GM19463 (cell line): Measurements from ENCODE around the gene KLC4.

Experiments
- ATAC-seq: cut with Tn5 transposase; IDR thresholded peaks from one replicate; pipeline ENCODE4 v1.9.1; 2021; ENCODE audit warnings: mild to moderate bottlenecking, moderate library complexity; ENCODE audit not compliant: unreplicated experiment

The KLC4 gene

DNA sequence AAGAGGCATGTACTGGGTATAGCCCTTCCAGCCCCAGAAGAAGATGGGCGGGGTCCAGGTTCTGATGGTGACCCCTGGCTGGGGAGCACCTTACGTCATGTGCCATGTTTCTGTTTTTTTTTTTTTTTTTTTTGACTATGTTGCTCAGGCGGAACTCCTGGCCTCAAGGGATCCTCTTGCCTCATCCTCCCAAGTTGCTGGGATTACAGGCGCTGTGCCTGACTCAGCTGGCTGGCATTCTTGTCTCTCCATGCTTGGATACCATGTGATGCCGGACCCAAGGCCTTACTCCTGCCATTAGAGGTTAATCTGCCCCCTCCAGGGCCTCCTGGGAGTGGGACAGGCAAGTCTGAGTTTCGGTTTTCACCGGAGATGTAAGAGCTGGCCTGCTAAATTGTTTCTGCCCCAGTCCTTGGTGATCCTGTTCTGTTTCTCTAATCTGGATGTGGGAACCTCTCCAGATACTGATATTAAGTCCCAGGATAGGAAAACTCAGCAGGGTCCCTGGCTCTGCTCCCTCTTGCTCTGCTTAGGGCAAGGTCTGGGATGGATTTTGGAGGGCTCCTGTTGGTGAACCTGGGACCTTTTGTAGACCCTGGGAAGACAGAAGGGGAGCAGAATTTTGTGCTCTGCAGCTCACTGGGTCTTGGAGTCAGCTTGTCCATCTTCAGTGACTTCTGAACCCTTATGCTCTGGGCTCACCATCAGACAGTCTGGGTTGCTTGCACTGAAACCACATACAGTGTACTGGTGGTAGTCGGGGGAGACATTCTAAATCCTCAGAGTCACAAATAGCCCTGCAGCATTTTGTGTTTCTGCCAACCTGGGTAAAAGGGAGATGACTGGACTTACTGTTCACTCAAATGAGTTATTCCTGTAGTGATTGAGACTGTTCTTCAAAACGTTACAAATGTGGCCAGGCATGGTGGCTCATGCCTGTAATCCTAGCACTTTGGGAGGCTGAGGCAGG, 61.8 kb downstream of the KLC4 start:
- no peak for ATAC-seq

DNA sequence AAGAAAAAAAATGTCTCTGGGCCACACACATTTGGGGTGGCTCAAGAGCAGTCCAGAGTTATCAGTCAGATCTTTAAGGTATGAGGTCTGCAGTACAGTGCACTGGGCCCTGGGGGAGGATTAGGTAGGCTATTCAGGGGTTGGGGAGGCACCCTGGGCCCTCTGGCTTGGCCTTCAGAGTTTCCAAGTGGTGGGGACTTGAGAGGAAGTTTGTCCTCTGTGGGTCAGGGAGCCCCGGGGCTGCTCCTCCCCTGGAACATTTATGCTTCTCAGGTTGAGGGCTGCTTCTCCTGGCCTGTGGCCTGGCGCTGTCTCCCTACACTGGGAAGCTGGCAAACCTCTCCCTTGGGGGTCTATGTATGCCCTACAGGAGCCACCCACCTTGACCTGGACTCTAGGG, 62.7 kb downstream of the KLC4 start:
- ATAC-seq = no peak

DNA sequence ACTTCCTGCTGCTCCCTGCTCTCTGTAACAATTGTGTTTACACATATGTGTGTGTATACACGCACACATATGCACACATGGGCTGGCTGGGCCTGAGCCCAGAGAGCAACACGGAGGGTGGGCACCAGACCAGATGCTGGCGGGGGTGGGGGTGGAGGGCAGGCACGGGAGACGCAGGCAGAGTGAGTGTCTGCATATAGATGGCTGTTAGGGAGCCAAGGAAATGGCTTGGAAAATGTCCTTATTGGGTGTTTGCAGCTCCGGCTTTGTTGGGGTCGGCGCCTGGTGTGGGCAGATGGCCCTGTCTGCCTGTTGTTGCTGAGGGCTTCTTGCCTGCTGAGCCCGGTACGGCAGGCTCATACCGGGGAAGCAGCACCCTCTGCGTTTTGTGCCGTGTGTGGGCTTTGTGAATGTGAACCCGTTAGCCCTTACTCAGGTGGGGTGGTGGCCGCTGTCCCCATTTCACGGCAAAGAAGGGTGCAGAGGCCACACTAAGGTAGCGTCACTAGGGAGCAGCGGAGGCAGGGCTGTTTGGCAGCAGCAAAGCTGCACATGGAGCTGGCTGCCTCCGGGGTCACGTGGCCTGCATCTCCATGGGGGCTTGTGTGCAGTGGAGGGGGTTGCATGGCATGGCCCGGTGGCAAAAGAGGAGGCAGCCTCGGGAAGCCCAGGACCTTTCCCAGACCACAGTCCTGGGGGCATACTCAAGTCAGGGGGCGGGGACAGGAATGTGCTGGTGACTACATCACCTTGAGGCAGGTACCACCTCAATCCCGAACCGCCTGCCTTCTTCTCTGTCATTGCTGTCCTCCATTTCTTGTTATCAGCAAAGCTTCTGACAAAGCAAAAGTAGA, 64.3 kb downstream of the KLC4 start:
- no peak for ATAC-seq

DNA sequence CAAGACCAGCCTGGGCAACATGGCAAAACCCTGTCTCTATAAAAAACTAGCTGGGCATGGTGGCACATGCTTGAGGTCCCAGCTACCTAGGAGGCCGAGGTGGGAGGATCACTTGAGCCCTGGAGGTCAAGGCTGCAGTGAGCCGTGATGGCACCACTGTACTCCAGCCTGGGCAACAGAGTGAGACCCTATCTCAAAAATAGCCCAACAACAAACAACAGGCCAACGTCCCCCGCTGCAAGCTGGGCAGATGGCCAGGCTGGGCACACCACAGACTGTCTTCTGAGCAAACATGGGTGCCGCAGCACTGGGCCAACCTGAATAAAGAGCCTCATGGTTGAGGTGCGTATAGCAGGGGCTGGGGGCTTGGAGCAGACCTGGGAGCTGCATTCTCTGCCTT, 65.0 kb downstream of the KLC4 start:
- no peak for ATAC-seq
